ENCODE results near the gene NSUN4.

DNA sequence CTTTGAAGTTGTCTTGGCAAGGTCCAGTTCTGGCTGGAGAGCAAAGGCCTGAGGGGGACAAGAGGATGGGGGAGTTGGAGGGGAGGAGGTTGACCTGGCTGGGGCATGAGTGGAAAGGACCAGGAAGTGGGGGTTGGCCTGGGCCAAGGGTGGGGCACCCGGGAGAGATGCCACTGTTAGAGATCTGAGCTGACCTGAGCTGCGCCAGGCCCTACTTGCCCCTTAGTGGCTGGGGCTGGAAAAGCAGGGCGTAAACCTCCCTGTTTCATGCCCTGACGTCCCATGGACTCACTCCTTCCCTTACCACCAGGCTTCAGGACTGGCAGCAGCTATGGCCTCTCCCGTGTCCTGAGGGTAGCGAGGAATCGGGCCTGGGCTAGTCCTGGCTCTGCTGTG, 70.4 kb downstream of the NSUN4 start:
- no peak for TF ChIP-seq EZH2 (IDR thresholded peaks at IDR 0.05; ENCODE audit: borderline replicate concordance, low read depth, low read length, poor library complexity, severe bottlenecking)
- TF ChIP-seq, protein P1, sequence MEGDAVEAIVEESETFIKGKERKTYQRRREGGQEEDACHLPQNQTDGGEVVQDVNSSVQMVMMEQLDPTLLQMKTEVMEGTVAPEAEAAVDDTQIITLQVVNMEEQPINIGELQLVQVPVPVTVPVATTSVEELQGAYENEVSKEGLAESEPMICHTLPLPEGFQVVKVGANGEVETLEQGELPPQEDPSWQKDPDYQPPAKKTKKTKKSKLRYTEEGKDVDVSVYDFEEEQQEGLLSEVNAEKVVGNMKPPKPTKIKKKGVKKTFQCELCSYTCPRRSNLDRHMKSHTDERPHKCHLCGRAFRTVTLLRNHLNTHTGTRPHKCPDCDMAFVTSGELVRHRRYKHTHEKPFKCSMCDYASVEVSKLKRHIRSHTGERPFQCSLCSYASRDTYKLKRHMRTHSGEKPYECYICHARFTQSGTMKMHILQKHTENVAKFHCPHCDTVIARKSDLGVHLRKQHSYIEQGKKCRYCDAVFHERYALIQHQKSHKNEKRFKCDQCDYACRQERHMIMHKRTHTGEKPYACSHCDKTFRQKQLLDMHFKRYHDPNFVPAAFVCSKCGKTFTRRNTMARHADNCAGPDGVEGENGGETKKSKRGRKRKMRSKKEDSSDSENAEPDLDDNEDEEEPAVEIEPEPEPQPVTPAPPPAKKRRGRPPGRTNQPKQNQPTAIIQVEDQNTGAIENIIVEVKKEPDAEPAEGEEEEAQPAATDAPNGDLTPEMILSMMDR (conservative IDR thresholded peaks at IDR 0.05; ENCODE audit: low read depth, low read length) = no peak

All from A673 (cell line).